NCI-H1092 treated with DMSO at 0.1 percent for 48 hours (cell line): ENCODE results near the gene WTIP.
A peak's percentile ranks its signal among the peaks of the same experiment; 100 is the strongest.
"Not testable (repeated sequence)": the region's sequence is repeated elsewhere in the genome, so short reads cannot be mapped to it uniquely, and the experiment has no call there.

Experiments
- DNase-seq: peaks from one replicate; lab custom pipeline; 2025; lab: John Stamatoyannopoulos, UW

The WTIP gene

DNA sequence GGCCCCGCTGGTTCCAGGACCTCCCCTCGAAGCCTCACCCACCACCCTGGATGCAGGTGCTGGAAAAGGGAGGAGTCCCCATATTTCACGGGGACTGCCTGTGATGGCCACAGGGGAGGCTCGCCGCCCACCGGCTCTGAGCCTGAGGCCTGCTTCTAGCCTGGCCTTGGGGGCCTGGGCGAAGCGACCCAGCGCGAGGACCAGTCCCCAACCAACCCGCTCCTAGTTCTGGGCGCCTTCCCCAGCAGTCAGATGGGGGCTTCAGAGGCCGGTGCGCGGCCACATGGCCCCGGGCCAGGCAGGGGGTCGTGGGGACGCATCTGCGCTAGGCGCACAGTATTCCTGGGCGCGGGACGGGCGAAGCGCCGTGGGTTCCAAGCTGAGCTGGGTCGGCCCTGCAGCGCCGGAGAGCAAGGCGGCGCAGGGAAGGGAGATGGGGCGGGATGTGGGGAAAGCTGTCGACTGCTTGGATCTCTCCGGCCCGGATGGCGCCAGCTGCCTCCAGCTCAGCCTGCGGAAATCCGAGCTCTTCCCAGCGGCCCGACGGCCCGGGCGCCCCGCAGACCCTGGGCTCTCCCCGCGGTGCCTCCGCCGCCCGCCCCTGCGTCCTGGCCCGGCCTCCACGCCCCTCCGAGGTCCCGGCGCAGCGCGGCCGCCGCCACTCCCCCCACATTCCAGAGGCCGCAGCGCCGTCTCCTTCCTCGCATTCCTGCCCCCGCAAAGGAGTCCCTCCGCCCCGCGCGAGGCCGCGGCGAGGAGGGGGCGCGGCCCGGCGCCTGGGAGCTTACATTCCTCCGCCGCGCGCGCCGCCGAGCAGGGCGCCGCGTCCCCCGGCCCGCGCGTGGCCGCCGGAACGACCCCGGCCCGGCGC, at the start of gene WTIP:
TSS of gene WTIP (plus strand) at position 788 of the 871 bp plus-strand sequence. CDS start 217 bp downstream, outside the sequence.
- DNase-seq = no peak

DNA sequence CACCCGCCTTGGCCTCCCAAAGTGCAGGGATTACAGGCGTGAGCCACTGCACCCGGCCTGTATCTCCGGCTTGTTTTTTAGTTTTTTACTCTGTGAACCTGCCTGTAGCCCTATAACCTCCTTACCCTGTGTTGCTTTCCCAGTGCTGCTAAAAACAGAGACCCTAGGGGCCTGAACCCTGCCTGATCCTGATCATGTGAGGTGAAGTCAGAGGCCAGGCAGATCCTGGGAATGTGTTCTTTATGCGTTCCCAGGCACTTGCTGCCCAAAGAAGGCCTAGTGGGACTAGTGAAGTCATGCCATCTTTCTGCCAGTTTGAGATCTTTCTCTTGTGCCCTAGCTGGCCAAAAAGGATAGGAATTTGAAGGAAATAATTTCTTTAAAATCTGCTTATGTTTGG, 48.8 kb upstream of the WTIP start:
- DNase-seq = no peak

DNA sequence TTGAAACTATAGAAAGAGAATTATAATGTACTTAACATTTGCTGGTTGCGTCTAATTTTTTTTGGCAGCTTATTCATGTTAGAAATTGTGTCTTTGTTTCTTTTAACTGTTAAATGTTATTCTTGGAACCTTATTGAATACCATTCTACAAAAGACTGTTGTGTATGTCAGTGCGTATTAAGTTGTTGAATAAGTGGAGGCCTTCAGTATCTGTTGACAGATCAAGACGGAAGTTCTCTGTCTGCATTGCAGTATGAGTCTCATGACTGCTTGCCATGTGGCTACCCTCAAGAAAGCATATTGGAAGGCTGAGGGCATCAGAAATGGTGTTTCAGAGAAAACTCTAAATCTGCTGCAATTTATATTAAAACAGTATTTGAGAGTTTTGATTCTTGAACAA, 44.8 kb upstream of the WTIP start:
- no peak for DNase-seq

DNA sequence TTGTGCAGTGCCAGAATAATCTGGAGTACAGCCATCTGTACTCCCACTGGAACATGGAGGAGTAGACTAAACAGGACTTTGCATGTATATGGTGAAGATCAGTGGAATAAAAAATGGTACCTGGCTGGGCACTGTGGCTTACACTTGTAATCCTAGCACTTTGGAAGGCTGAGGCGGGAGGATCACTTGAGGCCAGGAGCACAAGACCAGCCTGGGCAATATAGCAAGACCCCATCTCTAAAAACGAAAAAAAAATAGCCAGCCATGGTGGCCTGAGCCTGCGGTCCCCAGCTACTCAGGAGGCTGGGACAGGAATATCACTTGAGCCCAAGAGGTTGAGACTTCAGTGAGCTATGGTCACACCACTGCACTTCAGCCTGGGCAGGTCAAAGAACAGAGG, 33.4 kb upstream of the WTIP start:
- no peak for DNase-seq

DNA sequence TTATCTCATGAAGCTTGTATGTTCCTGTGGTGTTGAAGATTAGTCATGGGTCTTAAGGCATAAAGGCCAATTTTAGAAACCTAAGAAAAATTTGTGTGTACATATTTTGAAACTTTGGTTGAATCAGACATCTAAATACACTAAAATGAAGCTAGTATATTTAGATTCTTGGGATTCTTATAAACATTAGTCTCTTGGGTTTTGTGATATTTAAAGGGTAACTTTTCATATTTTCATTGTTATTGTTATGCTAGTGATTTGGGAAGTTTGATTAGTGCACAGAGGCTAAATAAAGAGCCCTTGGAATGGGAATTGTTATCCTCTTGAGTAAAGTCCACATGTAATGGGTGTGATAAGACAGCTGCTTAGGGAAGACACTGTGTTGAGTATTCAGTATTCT, 28.8 kb upstream of the WTIP start:
- DNase-seq = no peak

DNA sequence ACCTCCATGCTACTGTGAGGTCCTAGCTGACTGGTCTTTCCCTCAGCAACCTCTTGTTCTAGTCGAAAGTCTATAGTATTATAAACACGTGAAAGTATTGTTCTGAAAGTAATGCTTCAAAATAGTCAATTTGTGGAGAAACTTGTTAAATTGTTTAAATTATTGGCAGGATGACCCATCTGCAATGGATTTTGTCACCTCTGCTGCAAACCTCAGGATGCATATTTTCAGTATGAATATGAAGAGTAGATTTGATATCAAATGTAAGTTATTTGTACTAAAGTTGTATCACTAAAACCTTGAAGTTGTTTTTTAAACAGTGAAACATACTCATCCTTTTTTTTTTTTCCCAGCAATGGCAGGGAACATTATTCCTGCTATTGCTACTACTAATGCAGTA, 27.5 kb upstream of the WTIP start:
- DNase-seq = no peak

DNA sequence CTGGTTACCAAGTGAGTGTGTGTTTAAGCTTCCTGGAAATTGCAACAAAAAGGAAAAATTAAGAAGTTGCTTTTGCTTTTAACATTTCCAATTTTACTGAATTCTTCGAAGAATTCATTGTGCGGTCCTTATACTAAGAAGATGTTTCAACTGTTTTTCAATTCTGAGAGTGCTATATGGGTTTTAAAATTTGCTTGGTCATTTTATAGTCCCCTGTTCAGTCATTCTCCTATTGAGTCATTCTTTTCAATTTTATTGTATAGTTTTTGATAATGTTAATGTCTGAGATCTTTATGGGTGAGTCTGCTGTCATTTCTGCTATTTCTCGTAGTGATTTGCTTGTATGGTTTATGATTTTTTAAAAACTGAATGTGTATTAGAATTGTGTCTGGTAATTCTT, 26.9 kb upstream of the WTIP start:
- no peak for DNase-seq

DNA sequence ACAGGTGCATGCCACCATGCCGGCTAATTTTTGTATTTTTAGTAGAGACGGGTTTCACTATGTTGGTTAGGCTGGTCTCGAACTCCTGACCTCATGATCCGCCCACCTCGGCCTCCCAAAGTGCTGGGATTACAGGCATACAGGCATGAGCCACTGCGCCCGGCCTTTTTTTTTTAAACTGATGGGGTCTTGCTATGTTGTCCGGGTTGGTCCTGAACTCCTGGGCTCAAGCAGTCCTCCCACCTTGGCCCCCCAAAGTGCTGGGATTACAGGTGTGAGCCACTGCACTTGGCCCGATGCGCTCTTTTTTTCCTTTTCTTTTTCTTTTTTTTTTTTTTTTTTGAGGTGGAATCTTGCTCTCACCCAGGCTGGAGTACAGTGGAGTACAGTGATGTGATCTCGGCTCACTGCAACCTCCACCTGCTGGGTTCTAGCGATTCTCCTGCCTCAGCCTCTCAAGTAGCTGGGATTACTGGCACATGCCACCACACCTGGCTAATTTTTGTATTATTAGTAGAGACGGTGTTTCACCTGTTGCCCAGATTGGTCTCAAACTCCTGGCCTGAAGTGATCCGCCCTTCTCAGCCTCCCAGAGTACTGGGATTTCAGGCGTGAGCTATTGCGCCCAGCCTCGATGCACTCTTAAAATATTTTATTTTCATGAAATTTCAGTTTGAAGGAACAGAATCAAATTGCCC, 25.6 kb upstream of the WTIP start:
- not testable (repeated sequence) for DNase-seq

DNA sequence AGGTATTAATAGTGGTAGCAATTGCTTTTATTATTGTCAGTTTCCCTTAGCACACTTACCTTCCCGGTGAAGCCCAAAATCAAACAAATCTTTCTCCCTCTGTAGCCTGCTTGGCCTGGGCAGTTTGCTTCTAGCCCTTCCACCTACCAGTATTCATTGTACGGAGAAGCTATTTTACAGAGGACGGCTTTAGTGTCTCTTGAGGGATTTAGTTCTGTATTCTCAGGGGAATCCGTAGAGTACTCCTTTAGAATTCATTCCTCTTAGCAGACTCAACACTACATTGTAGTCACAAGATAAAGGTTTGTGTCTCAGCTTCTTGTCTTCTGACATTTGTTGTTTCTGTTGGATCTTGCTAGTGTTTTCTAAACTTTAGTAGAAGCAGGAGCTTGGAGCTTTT, 24.1 kb upstream of the WTIP start:
- DNase-seq = no peak

DNA sequence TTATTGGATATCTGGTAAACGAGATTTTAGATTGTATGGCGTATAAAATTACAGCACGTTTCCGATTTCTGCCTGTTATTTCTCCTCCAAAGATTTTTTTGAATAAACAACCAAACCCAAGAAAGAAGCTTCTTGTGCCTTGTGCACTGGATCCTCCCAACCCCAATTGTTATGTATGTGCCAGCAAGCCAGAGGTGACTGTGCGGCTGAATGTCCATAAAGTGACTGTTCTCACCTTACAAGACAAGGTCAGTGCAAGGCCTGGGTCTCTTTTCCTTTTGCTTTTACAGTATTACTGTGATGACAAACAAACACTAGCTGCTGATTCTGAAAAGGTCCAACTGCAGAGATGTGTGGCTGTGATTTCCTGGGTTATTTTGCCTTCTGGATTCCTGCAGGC, 22.9 kb upstream of the WTIP start:
- DNase-seq = no peak

DNA sequence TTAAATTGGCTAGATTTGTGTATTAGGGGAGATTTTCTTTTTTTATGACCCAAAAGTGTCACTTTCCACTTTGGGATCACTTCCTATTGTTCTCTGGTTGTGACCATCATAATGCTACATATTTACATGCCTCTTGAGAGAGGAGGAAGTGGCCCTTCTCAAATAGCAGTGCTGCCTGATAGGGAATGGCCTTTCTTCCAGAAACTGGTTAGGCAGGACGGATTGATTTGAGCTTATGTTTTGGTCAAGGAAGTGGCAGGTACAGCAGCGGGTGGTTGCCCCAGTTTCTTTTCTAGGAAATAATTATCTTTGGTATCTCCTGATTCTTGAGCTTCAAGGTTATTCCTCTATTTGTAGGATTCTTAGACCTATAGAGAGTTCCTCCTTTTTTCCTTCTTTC, 21.9 kb upstream of the WTIP start:
- no peak for DNase-seq

DNA sequence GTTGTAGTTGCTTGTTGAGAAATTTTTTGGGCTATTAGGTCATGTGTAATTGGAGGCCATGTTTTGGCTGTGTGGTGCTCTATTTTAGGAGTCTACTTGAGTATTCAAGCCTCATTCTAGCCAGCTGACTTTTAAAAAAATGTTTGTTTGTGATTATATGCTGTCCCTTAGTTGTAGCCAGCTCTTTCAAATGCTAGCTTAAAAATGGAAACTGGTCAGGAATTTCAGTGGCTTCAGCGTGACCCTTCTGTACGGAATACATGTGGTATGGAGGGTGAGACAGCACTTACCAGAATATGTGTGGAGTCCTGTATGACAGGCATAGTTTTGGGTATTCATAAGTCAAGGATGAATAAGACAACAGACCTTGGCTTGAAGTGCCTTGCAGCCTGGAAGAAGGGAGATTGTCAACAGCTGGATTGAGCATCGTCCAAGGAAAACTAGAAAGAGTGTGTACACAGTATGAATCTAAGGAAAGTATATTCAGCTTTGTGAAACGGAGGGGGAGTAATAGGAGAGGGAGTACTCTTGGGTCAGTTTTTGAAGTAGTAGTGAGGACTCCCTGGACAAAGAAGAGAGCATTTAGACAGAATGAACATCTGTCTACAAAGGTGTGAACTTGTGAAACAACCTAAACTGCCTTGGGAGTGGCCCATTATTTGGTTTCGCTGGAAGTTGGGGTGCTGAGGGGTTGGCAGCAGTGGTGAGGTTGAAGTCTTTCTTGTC, 20.0 kb upstream of the WTIP start:
- DNase-seq = no peak

DNA sequence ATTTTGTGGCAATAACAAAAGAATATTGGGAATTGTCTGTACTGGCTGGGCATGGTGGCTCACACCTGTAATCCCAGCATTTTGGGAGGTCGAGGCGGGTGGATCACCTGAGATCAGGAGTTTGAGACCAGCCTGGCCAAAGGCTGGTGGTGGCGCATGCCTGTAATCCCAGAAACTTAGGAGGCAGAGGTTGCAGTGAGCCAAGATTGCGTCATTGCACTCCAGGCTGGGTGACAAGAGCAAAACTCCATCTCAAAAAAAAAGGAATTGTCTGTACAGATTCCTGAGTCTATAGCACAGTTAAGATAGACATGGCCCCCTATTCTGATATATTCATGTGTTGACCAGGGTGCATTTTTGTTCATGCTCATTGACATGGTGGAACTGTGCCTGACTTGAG, 16.8 kb upstream of the WTIP start:
- not testable (repeated sequence) for DNase-seq

DNA sequence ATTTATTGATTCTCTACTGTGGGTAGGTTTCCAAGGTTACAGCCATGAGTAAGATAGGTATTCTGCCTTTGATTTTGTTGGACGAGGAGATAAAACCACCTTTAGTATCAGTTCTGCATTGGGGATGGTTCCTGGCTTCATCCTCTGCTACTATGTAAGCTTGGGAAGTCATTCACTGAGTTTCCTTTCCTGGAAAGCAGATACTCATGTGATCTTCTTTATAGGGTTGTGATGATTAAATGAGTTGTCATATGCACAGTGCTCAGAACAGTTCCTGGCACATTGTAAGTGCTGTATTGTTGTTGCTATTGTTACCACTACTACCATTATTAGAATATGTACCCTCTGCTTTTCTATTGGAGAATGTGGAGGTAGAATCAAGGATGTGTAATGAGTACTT, 13.1 kb upstream of the WTIP start:
- no peak for DNase-seq

DNA sequence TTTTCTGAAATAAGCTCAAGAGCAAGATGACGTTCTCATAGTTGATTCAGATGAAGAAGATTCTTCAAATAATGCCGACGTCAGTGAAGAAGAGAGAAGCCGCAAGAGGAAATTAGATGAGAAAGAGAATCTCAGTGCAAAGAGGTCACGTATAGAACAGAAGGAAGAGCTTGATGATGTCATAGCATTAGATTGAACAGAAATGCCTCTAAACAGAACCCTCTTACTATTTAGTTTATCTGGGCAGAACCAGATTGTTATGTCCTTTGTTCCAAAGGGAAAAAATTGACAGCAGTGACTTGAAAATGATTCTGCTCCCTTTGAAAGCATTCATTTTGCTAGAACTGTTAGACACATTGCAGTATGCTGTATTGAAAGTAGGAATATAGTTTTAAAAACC, 12.5 kb upstream of the WTIP start:
- DNase-seq = not testable (repeated sequence)

DNA sequence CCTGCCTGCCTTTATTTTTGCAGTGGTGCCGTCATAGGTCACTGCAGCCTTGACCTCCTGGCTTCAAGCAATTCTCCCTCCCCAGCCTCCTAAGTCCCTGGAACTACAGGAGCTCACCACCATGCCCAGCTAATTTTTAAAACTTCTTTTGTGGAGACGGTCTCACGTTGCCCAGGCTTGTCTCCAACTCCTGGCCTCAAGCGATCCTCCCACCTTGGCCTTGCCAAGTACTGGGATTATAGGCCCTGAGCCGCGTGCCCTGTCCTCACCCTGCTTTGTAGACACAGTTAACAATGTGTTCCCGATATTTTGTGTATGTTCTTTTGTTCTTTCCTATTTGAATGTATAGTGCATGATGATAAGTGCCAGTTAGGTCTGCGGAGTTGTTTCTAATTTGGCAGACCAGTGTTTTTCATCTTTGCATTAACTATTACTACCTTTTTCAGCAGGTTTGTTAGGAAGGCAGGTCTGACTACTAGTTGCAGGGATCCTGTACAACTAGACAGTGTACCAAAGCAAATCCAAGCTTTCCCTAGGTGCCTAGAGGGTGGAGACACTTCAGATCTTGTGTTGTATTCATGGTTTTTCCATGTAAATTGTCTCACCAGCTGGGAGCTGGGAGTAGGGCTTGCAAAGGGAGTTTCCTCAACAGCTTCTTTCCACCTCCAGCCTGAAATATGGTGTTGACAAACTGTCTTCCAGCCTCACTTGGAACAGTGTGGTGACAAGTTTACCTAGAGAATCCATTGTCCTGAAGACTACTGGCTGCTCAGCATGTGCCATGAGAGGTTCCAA, 9.5 kb upstream of the WTIP start:
- no peak for DNase-seq

DNA sequence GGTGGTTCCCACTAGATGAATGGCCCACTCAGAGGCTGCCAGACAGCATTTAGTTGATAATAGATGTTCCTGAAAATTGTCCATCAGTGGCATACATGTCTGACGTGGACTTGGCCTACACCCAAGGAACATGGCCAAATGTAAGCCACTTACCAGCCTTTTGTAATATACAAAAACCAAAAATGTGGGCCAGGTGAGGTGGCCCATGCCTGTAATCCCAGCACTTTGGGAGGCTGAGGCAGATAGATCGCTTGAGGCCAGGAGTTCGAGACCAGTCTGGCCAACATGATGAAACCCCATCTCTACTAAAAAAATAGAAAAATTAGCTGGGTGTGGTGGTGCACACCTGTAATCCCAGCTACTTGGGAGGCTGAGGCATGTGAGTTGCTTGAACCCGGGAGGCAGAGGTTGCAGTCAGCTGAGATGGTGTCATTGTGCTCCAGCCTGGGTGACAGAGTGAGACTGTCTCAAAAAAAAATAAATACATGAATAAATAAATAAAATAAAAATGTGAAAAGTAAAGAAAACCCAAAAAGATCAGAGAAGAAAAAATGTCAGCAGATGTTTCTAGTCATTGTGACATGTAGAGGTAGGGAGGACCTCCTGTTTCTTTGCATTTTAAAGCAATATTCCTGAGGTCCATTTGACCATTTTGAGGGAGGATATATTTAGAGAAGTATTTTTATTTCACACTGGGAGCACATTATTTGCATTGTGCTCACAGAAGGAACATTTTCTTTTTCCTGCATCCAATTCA, 7.1 kb upstream of the WTIP start:
- peak; percentile 33 for DNase-seq

DNA sequence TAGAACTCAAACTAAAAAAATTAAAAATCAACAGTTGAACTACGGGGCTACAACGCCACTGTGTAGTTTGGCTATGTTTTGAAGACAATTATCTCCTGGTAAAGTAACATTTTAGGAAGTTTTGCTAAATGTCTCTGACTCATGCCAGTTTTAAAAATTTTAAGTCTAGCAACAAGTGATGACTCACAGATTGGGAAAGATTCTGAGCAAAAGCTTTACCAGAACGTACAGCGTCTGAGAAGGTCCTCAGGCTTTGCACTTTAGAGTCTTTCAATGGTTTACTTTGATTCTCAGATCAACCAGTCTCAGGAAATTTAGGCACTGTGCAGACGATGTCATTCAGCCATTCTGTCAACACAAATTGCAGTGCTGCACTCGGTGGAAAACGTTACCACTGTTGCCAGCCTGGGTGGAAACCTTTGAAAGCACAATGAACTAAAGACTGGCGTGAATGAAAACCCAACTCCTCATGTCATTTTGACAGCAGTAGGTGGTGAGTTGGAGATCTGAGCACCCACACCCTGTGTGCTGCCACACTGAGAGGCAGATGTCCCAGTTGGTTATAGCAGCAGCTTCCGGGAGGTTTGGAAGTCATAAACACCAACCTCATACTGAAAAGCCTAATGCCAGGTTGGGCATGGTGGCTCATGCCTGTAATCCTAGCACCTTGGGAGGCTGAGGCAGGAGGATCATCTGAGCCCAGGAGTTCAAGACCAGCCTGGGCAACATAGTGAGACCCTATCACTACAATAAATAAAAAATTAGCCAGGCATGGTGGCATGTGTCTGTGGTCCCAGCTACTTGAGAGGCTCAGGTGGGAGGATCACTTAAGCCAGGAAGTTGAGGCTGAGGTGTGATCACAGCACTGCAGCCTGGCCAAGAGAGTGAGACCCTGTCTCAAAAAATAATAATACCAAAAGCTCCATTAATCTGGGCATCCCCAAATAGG, 6.3 kb upstream of the WTIP start:
- no peak for DNase-seq

DNA sequence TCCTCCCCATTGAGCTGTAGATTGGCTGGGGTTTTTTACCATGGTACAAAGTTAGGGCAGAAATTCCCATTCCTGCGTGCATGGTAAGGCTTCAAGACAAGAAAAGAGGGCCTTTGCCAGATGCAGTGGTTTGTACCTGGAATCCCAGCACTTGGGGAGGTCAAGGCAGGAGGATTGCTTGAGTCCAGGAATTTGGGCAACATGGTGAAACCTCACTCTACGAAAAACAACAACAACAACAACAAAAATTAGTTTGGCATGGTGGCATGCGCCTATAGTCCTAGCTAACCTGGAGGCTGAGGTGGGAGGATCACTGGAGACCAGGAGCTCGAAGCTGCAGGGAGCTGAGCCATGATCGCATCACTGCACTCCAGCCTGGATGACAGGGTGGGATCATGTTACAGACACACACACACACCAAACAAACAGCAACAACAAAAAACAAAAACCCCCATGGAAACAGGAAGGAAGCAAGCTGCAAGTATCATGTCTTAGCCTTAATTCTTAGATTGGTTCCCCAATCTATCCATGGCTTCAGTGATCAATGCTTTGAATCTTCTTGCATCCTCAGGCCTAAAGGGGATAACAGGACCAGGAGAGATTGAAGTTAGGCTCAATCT, 5.5 kb upstream of the WTIP start:
- no peak for DNase-seq

DNA sequence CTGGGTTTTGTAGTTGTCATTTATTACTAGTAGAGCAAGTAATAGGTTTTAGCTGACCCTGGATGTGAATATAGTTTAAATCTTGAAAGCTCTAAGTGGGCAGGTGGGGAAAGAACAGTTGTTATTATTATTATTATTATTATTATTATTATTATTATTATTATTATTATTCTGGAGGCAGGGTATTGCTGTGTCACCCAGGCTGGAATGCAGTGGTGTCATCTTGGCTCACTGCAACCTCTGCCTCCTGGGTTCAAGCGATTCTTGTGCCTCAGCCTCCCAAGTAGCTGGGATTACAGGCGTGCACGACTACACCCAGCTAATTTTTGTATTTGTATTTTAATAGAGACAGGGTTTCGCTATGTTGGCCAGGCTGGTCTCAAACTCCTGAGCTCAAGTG, 3.1 kb upstream of the WTIP start:
- DNase-seq = not testable (repeated sequence)
